Hippocampal formation (tissue), 2 donors: ENCODE results near the gene KIF22.
"Not testable (repeated sequence)": the region's sequence is repeated elsewhere in the genome, so short reads cannot be mapped to it uniquely, and the experiment has no call there.

Experiments
- DNase-seq, 2 donors: peaks; one replicate each; lab custom pipeline; 2025; lab: John Stamatoyannopoulos, UW

Gene KIF22

DNA sequence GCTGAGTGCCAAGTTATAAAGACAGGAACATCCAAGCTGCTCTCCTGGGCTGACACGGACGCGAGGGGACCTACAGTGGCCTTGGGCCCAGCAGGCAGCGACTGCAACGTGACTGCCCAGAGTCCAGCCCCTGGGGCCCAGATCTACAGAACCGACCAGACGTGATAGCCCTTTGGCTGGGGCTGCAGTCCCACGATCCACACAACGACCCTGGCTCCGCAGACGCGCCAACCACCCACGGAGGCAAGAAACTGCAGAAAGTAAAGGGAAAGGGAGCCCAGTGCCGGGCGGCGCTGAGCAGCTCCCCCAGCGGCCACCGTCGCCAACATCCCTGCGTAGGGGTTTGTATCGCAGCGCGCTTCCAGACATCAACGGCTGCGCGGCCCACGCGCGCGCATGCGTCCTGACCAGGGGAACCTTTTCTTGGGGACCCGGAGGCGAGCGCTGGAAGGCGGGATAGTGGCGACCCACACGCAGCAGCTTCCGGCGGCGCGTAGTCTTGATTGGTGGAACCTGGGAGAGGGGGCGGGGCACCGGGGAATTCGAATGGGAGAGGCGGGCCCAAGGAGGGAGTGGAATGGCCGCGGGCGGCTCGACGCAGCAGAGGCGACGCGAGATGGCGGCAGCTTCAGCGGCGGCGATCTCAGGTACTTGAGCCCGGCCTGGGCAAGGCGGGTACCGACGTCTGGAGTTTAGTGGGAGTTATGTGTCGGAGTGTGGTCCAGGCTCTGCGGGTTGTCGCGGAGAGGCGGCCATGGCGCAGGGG lies at the start of gene KIF22:
KIF22 (plus strand) TSS at position 569 of the 766 bp plus-strand sequence; CDS start at position 578, 9 bp downstream.
- peak; percentile 97 to 99 for DNase-seq

DNA sequence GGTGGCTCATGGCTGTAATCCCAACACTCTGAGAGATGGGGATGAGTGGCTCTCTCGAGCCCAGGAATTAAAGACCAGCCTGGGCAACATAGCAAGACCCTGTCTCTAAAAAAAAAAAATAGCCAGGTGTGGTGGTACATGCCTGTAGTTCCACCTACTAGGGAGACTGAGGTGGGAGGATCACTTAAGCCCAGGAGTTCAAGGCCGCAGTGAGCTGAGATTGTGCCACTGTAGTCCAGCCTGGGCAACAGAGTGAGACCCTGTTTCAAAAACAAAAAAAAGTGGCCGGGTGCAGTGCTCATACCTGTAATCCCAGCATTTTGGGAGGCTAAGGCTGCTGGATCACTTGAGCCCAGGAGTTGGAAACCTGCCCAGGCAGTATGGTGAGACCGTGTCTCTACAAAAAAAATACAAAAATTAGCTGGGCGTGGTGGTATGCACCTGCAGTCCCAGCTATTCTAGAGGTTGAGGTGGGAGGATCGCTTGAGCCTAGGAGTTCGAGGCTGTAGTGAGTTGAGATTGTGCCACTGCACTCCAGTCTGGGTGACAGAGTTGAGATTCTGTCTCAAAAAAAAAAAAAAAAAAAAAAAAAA lies 47.8 kb upstream of the KIF22 start:
- no peak for DNase-seq

DNA sequence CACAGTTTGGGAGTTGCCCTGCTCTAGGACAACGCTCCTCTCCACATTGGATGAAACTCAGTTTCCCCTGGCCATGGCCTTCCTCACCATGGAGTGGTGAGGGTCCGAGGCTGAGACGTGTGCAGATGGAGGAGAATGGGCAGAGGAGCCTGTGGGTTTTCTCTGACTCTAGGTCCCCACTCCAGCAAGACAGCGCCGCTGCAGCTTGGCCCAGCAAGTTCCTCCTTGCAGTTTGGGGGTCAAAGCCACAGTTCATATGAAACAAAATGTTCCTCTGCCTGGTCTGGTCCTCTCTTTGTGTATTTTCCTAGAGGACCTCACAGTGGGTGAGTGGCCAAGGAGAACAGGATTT lies 47.1 kb upstream of the KIF22 start:
- DNase-seq: no peak

DNA sequence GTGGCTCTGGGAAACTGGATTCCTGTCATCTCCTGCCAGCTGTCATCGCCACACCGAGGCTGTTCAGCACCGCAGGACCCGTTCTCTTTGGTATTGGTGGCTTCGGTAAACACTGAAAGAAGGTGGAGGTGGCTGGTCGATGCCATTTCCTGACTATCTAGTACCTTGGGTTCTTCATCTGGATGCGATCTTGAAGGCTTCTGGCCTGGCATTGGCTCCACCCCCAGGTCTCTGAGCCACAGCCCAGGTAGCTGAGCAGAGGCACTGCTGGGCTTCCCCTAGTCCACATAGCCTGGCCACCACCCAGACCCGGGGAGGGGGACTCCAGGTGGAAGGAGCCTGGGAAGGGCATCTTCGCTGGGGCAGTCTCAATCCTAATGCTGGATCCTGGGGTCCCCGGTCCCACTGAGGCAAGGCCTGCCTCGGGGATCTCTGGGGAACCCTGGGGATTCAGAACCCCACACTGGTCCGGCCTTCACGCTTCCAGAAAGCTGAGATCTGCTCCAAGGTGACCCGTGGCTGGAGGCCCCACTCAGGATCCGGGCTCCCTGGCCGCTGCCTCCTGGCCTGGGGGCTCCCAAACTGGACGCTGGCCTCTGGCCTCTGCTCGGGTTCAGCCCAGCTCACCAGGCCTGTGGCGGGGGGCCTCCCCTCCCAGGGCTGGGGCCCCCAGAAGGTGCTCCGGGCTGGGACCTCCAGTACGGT lies 46.6 kb upstream of the KIF22 start:
- no peak for DNase-seq

DNA sequence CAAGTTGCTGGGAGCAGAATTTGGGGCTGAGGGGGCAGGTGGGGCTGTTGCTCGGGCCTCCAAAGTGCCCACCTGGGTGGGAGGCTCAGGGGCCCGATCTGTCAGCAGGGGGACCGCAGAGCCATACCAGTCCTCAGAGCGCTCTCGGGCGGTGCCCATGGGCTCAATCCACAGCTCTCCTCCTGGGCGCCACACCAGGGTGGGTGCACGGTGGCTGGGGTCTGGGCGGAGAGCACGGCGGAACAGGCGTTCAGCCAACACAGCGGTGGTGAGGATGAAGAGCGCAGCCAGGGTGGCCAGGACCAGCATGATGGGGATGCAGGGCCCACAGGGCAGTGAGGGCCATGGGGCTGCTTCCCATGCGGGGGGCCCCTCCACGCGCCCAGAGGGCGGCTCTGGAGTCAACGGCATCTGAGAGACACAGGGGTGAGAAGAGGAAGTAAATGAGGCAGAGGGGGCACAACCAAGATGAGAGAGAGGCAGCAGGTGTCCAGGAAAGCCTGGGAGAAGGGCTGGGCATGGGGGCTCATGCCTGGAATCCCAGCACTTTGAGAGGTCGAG lies 45.9 kb upstream of the KIF22 start:
- no peak for DNase-seq

DNA sequence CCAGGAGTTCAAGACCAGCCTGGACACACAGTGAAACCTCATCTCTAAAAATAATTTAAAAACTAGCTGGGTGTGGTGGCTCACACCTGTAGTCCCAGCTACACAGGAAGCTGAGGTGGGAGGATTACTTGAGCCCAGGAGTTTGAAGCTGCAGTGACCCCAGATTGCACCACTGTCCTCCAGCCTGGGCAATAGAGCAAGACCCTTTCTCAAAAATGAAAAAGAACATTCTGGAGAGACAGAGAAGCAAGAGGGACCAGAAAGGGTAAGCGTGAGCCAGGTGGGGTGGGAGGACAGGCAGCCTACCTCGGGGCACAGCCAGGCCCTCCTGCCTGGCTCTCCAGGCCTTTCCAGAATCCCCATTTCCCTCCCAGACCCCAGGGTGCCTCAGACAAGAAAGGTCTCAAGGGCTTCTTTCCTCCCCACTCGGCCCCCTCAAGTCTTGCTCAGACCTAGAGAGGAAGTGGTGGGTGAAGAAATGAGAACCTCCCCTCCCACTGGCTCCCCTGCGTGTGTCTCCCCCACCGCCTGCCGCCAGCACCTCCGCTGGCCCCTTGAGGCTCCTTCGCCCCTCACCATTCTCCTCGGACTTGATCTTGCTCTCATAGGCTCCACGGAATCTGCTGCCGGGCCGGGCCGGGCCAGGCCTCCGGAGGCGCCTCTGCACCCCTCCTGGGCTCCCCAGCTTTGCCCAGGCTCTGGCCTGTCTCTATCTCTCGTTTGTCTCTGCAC lies 45.3 kb upstream of the KIF22 start:
- DNase-seq: no peak

DNA sequence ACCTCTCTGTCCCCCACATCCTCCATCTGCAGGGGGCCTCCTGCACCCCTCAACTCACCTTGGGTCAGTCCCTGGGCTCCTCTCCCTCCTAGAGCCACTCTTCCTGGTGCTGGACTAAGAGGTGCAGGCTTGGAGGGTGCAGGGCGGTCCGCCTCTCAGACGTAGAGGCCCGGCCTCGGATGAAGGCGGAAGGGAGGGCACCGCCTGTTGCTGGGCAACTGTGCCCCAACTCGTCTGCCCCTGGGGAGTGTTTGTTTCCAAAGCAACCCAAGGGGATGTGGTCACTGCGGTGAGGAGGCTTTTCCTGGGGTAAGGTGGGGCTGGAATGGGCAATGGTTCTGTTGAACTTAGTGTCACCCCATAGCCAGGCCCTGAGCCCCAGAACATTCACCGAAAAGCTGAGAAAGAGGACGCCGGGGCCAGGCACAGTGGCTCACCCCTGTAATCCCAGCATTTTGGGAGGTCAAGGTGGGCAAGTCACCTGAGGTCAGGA lies 44.7 kb upstream of the KIF22 start, which contains the start of gene C16orf54:
C16orf54 (minus strand) TSS at position 138 of the 493 bp plus-strand sequence. CDS start 1,039 bp downstream, outside the sequence.
- peak in 1 of 2 donors; percentile 15 for DNase-seq

DNA sequence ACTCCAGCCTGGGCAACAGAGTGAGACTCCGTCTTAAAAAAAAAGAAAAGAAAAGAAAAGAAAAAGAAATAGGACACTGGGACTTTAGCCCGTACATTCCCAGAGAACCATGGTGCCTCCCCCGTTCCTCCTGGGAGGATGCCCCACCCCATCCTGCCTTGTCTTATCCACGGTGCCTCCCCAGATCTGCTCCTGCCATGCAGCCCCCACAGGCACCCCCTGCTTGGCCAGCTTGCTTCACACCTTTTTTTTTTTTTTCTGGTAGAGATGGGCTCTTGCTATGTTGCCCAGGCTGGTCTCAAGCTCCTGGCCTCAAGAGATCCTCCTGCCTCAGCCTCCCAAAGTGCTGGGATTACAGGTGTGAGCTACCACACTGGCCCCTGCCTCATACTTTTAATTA lies 44.0 kb upstream of the KIF22 start:
- DNase-seq: not testable (repeated sequence)

DNA sequence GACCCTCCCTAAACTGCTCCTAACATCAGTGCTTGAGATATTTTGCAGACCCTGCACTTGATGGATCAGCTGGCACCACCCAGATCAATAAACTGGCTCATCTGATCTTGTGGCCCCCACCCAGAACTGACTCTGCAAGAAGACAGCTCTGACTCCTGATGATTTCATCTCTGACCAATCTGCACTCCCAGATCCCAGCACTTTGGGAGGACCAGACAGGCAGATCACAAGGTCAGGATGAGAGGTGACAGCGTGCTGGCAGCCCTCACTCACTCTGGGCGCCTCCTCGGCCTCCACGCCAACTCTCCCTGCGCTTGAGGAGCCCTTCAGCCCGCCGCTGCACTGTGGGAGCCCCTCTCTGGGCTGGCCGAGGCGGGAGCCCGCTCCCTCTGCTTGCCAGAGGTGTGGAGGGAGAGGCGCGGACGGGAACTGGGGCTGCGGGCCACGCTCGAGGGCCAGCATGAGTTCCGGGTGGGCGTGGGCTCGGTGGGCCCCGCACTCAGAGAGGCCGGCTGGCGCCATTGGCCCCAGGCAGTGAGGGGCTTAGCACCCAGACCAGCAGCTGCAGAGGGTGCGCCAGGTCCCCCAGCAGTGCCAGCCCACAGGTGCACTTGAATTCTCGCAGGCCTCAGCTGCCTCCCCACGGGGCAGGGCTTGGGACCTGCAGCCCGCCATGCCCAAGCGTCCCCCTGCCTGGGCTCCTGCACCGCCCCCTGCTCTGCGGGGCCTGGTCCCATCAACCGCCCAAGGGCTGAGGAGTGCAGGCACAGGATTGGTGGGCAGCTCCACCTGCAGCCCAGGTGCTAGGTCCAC lies 42.4 kb upstream of the KIF22 start:
- no peak for DNase-seq

DNA sequence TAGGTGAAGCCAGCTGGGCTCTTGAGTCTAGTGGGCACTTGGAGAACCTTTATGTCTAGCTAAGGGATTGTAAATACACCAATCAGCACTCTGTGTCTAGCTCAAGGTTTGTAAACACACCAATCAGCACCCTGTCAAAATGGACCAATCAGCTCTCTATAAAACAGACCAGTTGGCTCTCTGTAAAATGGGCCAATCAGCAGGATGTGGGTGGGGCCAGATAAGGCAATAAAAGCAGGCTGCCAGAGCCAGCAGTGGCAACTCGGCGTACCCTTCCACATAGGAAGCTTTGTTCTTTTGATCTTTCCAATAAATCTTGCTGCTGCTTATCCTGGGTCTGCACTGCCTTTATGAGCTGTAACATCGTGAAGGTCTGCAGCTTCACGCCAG lies 41.8 kb upstream of the KIF22 start:
- not testable (repeated sequence) for DNase-seq

DNA sequence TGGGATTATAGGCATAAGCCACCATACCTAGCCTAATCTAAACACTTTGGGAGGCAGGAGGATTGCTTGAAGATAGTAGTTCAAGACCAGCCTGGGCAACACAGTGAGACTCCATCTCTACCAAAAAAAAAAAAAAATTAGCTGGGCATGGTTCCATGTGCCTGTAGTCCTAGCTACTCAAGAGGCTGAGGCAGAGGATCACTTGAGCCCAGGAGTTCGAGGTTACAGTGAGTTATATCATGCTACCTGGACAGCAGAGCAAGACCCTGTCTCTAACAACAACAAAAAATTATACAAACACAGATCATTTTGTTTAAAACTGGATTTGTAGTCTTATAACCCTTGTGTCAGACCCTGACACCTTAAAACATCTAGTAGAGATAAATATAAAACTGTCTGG lies 37.0 kb upstream of the KIF22 start:
- no peak for DNase-seq

DNA sequence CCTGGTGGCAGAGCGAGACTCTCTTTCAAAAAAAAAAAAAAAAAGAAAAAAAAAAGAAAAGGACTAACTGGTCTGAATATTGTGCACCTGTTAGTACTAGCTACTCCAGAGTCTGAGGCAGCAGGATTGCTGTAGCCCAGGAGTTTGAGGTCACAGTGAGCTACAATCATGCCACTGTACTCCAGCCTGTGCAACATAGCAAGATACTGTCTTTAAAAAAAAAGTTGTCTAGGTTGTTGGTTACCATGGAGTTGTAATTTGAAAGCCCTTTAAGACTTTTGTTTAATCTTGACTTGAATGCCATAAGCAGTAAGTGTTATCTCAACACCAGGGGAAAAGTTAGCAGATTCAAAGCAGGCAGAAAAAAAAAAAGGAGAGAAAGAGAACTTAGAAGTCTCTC lies 33.9 kb upstream of the KIF22 start:
- no peak for DNase-seq

DNA sequence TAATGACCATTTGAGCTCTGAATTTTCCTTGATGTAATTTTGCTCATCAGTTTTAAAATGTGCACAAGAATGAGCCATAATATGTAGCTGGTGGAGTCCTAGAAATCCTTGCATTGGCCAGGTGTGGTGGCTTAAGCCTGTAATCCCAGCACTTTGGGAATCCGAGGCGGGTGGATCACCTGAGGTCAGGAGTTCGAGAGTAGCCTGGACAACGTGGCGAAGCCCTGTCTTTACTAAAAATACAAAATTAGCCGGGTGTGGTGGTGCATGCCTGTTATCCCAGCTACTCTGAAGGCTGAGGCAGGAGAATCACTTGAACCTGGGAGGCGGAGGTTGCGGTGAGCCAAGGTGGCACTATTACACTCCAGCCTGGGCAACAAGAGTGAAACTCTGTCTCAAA lies 33.5 kb upstream of the KIF22 start:
- DNase-seq: not testable (repeated sequence)

DNA sequence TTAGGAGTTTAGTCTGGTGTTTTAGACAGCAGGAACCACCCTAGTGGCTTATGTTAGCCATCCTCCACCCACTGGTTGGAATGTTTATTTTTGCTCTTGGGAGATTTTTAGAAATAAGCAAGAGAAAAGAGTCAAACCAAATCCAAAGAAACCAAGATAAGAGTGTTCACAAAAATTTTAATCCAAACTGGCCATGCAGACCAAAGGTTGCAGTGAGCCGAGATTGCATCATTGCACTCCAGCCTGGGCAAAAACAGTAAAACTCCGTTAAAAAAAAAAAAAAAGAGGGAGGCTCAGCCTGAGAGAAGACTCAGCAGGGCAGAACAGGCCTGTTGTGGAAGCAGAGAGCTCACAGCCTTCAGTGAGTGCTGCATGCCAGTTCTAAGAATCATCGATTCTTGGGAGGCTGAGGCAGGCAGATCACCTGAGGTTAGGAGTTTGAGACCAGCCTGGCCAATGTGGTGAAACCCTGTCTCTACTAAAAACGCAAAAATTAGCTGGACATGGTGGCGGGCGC lies 32.5 kb upstream of the KIF22 start:
- DNase-seq: no peak

DNA sequence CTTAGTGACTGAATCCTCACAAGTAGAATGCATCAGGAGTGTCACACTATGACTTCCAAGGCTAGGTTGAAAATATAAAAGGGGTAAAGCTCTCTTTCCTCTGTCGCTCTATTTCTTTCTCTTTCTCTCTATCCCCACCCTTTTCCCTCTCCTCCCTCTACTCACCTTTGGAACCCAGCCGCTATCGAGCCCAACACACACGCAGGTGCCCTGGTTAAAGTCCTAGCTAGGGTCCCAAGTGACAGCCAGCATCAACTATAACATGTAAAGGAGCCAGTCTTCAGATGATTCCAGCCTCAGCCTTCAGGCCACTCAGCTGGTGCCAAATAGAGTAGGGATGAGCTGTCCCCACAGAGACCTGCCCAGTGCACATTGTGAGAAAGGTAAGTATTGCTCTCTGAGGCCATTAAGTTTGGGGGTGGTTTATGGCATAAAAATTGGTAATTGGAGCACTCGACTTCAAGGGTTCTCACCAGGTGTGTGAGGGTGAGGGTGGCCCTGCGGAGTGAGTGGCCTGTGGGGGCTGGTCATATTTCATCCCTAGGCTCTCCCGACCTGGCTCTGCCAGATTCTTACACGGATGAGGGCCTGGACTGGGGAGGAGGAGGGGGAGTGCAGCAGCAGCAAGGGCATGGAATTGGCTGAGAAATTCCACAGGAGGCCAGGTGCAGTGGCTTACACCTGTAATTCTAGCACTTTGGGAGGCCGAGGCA lies 29.8 kb upstream of the KIF22 start:
- DNase-seq: no peak

DNA sequence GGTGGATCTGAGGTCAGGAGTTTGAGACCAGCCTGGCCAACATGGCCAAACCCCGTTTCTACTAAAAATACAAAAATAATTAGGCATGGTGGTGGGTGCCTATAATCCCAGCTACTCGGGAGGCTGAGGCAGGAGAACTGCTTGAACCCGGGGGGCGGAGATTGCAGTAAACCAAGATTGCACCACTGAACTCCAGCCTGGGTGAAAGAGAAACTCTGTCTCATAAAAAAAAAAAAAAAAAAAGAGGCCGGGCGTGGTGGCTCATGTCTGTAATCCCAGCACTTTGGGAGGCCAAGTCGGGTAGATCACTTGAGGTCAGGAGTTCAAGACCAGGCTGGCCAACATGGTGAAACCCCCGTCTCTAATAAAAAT lies 29.3 kb upstream of the KIF22 start:
- DNase-seq: not testable (repeated sequence)

DNA sequence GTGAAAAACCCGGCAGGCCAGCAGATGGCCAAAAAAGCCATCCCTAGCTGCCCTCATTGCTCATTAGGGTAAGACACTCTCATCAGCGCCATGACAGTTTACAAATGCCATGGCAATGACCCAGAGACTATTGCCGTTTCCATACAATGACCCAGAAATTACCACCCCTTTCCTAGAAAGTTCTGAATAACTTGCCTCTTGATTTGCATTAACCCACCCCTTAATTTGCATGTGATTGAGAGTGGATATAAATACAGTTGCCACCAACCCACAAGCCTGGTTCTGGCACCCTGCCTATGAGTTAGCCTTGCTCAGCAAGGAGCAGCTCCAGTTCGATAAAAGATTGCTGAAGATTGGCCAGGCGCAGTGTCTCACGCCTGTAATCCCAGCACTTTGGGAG lies 28.7 kb upstream of the KIF22 start:
- DNase-seq: no peak

DNA sequence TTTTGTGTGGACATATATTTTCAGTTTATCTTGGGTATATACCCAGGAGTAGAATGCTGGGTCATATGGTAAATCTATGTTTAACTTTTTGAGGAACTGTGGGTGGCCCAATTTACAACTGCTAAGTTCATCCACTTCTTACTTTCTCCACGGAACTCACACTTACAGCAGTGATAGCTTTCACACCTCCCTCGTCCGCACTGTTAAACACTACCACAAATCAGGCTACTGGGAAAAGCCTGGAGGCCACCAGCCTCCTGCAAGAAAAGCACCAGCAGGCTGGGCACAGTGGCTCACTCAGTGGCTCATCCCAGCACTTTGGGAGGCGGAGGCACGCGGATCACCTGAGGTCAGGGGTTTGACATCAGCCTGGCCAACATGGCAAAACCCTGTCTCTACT lies 27.2 kb upstream of the KIF22 start:
- no peak for DNase-seq

DNA sequence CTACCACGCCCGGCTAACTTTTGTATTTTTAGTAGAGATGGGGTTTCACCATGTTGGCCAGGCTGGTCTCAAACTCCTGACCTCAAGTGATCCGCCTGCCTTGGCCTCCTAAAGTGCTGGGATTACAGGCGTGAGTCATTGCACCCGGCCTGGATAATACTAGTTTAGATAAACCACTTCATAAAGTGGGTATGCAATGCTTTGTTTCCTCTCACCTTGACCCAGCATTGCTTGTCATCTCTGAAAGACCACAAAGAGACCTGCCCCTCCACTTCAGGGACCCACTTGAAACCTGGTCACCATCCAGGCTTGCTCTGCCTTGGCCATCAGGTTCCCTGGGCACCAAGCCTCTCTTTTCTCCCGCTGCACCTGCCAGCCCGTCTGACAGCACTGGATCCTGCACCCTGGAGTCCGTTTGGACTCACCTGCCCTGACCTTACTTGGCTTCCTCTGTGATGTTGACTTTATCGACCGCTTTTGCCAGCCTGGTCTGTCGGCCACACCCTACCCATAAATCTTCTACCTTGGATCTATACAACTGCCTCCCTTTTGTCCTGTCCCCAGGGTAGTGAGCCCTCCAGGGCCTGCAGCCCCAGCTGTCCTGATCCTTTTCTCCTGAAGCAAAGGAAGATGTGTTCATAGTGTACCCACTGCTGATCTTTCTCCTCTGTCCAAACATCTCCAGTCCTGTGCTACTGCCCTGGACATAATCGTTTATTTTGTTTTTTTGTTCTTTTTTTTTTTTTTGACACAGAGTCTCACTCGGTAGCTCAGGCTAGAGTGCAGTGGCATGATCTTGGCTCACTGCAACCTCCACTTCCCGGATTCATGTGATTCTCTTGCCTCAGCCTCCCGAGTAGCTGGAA lies 25.2 kb upstream of the KIF22 start:
- no peak for DNase-seq
